Psoas muscle (tissue), 8 donors: ENCODE data around the gene WDR48. TPM values are rescaled to one million over a fixed set of nuclear protein-coding genes. Genes with fewer than 3 reads are reported as not detected.
A peak's percentile ranks its signal among the peaks of the same experiment; 100 is the strongest.

Experiments used
- ATAC-seq, 4 donors: fragments of 200-7000 bp; cut with Tn5 transposase; one replicate each; pipeline ENCODE4 v1.9.1; 2020; ENCODE audit warnings: moderate library complexity in 3 of 4, mild to moderate bottlenecking in 2 of 4
- DNase-seq, 2 donors: peaks; one replicate each; pipeline ENCODE4 v3.0.0-alpha.2; 2020
- H3K27ac ChIP-seq: fragments of 200-600 bp; one replicate; pipeline ENCODE4 v1.8.0; 2022
- H3K27me3 ChIP-seq, 3 donors: fragments of 200-600 bp in 1 of 3; one replicate each; pipeline versions ENCODE4 v1.6.1 to v1.8.0; 2013 to 2022; ENCODE audit warnings: low read length in 2 of 3, mild to moderate bottlenecking in 2 of 3, moderate library complexity in 1 of 3; ENCODE audit not compliant: insufficient read depth in 3 of 3
- H3K36me3 ChIP-seq, 2 donors: fragments of 200-600 bp in 1 of 2; one replicate each; pipeline versions ENCODE4 v1.6.1 to v1.8.0; 2013 to 2022; ENCODE audit warnings: low read depth in 1 of 2, mild to moderate bottlenecking in 1 of 2, moderate library complexity in 1 of 2; ENCODE audit not compliant: insufficient read depth in 1 of 2
- H3K4me1 ChIP-seq: fragments of 200-600 bp; one replicate; pipeline ENCODE4 v1.8.0; 2022
- H3K4me3 ChIP-seq: fragments of 200-600 bp; one replicate; pipeline ENCODE4 v1.8.0; 2022; ENCODE audit warnings: mild to moderate bottlenecking
- H3K9me3 ChIP-seq: fragments of 200-600 bp; one replicate; pipeline ENCODE4 v1.8.0; 2022
- CTCF ChIP-seq: fragments of 200-600 bp; IDR thresholded peaks from one replicate; pipeline ENCODE4 v1.8.0; 2022; ENCODE audit warnings: antibody characterized with exemption
- WGBS, 3 donors: extraction: QIAGEN DNeasy Blood & Tissue Kit; methylation state at CpG; one replicate each; pipeline versions ENCODE4 v1.1.6 to v1.1.7; 2013; 5-methylcytosine and 5-hydroxymethylcytosine counted together
- intact Hi-C, 2 donors: fragments of 100-400 bp; cut with DNase I; formaldehyde crosslinking; loops; one replicate each; pipeline versions ENCODE4 v1.11.0 to v1.14.2; 2022
- polyA plus RNA-seq, 3 donors: library from polyadenylated mRNA; stranded (reverse); fragments of 200-250 nt; gene quantifications; one replicate each; pipeline ENCODE4 v1.2.3, GENCODE V29; 2013
- total RNA-seq, 4 donors: library from RNA; stranded (reverse); fragmentation: NEBNext Ultra II Directional in 2 of 4; extraction: Animal tissue kit (Norgen Biotek cat#: 25700) in 2 of 4; gene quantifications; one replicate each; pipeline versions ENCODE4 v1.2.1 to v1.2.4, GENCODE V29; 2021 to 2023
- donor health status: healthy with polysubstance abuse.
- donor health status: DM: no; HTN: no; CAD: no; lungs with moderate emphysema.
- donor health status: Bipolar disorder and iron deficiency.
- donor health status: healthy.
- donor health status: DM: yes; HTN: yes; CAD: no.
- donor health status: DM: no; HTN: no; CAD: no.
- donor health status: DM: no; HTN: no; CAD: no.
- donor health status: DM: yes; HTN: yes; CAD: no.

Gene WDR48
- total and polyA plus RNA-seq, 7 donors, result 8.7 to 27.6 (median 16.0) TPM

GRCh38 chr3:39137991-39138803, 86.4 kb downstream of the WDR48 start:
- no peaks in the 10 kb centered on the region for H3K27me3 ChIP-seq
- no peak overlapping the region for H3K27ac ChIP-seq
- 88 to 92% (median 91%) methylated on average over 10 of the region's 10 CpGs for WGBS, 3 donors
- intact Hi-C loops, result no loop called here
- no peak overlapping the region for H3K4me3 ChIP-seq
- no peaks in the 10 kb centered on the region for H3K9me3 ChIP-seq
- ATAC-seq (peak in 1 of 4 donors; percentile 7), DNase-seq (no peak)
- peaks cover 27% of the 10 kb centered on the region for H3K4me1 ChIP-seq
- no peak for TF ChIP-seq CTCF
- peaks cover 8 to 34% of the 10 kb centered on the region in 2 donors for H3K36me3 ChIP-seq

- no peak overlapping the region for H3K27ac ChIP-seq
- H3K36me3 ChIP-seq, result peaks cover 8 to 41% of the 10 kb centered on the region in 2 donors
- peaks cover 27% of the 10 kb centered on the region for H3K4me1 ChIP-seq
- H3K27me3 ChIP-seq, result no peaks in the 10 kb centered on the region
- no peaks in the 10 kb centered on the region for H3K9me3 ChIP-seq
- ATAC-seq (peak; percentile 27 to 70 (median 60)), DNase-seq (peak; percentile 71 to 79)
- WGBS, 3 donors, result 40 to 50% (median 49%) methylated on average over 7 of the region's 7 CpGs
- no peak overlapping the region for H3K4me3 ChIP-seq
- intact Hi-C loops, result no loop called here
- no peak for TF ChIP-seq CTCF
These were observed 87.1 kb downstream of the WDR48 start for GRCh38 chr3:39138804-39139415.

- TF ChIP-seq CTCF, result no peak
- peaks cover 29% of the 10 kb centered on the region for H3K4me1 ChIP-seq
- H3K27ac ChIP-seq, result no peak overlapping the region
- no peaks in the 10 kb centered on the region for H3K9me3 ChIP-seq
- H3K36me3 ChIP-seq, result peaks cover 8 to 46% of the 10 kb centered on the region in 2 donors
- H3K4me3 ChIP-seq, result no peak overlapping the region
- WGBS, 3 donors, result 43 to 78% (median 47%) methylated on average over 2 of the region's 2 CpGs
- H3K27me3 ChIP-seq, result no peaks in the 10 kb centered on the region
- intact Hi-C loops, result no loop called here
- ATAC-seq, result no peak
- DNase-seq, result no peak
These were observed 87.6 kb downstream of the WDR48 start for GRCh38 chr3:39139442-39139841.

GRCh38 chr3:39140341-39140971, 88.6 kb downstream of the WDR48 start:
- TF ChIP-seq CTCF, result no peak
- H3K4me1 ChIP-seq, result peaks cover 31% of the 10 kb centered on the region
- no peaks in the 10 kb centered on the region for H3K27me3 ChIP-seq
- intact Hi-C loops, result loop anchor here in 1 of 2 donors (5.0 kb wide), 1 partner anchor 33 kb away; the partner anchor contains the start of genes GORASP1 and TTC21A
- 80 to 94% (median 87%) methylated on average over 2 of the region's 2 CpGs for WGBS, 3 donors
- peak; percentile 50 to 63 (median 53) for ATAC-seq
- no peaks in the 10 kb centered on the region for H3K9me3 ChIP-seq
- DNase-seq, result no peak
- no peak overlapping the region for H3K4me3 ChIP-seq
- peak overlapping the region; percentile 77 for H3K27ac ChIP-seq
- peaks cover 8 to 56% of the 10 kb centered on the region in 2 donors for H3K36me3 ChIP-seq
